Effector memory CD8-positive, alpha-beta T cell (primary cell): ENCODE results near the gene GALNS.

ENCODE experiments used
- ATAC-seq: fragments of 150-1000 bp; cut with Tn5 transposase; replicated peaks from 2 replicates; pipeline ENCODE4 v1.10.0; 2021; ENCODE audit warnings: mild to moderate bottlenecking, moderate library complexity
- DNase-seq, 3 experiments: peaks; one replicate each; pipeline ENCODE4 v3.0.0; 2021
- H3K27ac Mint-ChIP-seq, 2 donors: one replicate each; pipeline ENCODE4 v1.8.0; 2022; ENCODE audit warnings: mild to moderate bottlenecking in 2 of 2, mixed read lengths in 2 of 2, moderate library complexity in 2 of 2
- H3K27me3 Mint-ChIP-seq, 2 donors: one replicate each; pipeline ENCODE4 v1.8.0; 2022; ENCODE audit warnings: mixed read lengths in 2 of 2
- H3K36me3 Mint-ChIP-seq: one replicate; pipeline ENCODE4 v1.8.0; 2022; ENCODE audit warnings: mild to moderate bottlenecking, moderate library complexity, mixed read lengths; ENCODE audit not compliant: insufficient read depth
- H3K4me1 Mint-ChIP-seq, 2 donors: one replicate each; pipeline ENCODE4 v1.8.0; 2022; ENCODE audit warnings: low read depth in 2 of 2, mixed read lengths in 2 of 2
- H3K4me3 Mint-ChIP-seq, 2 donors: one replicate each; pipeline ENCODE4 v1.8.0; 2022; ENCODE audit warnings: mild to moderate bottlenecking in 2 of 2, mixed read lengths in 2 of 2, moderate library complexity in 2 of 2
- H3K9me3 Mint-ChIP-seq, 2 donors: one replicate each; pipeline ENCODE4 v1.8.0; 2022; ENCODE audit warnings: mixed read lengths in 2 of 2

Gene GALNS

DNA sequence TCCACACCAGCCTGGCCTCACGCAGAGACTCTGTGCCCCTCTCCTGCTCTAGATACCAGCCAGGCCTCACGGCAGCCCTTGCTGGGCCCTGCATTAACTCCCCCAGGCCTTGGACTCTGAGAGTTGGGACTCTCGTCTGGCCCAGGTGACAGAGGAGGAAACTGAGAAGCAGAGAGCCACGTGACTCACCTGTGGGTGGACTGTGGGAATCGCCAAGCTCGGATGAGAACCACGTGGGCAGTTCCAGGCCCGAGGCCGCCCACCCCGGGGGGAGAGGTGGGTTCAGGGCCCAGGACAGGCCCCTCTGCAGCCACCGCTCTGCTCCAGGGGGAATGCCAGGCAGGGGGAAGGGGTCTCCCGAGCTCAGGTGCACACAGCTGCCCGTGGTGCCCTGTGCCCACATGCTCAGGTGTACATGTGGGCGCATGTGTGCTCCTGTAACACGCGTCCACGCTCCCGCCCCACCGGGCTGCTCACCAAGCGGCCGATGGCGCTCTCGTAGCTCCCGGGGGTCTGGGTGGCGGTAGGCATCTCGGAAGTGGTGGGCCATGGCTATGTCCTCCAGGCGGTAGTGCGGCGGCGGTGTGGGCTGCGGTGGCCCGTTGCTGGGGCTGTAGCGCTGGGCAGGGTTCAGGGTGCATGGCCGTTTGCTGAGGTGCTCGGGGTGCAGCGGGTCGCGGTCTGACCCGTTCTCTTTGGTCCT, 28.0 kb upstream of the GALNS start:
- Mint-ChIP-seq H3K4me3 (no peak overlapping the region), H3K27ac (no peak overlapping the region), H3K36me3 (no peaks in the 10 kb centered on the region), H3K9me3 (no peaks in the 10 kb centered on the region), H3K4me1 (peaks cover 6% of the 10 kb centered on the region in 2 donors), H3K27me3 (peaks cover 0 to 9% of the 10 kb centered on the region in 2 donors)
- no peak for DNase-seq
- no peak for ATAC-seq

GRCh38 chr16:88883946-88884345, 27.2 kb upstream of the GALNS start:
- Mint-ChIP-seq H3K9me3 (no peaks in the 10 kb centered on the region), H3K27me3 (peaks cover 0 to 12% of the 10 kb centered on the region in 2 donors), H3K27ac (no peak overlapping the region), H3K36me3 (no peaks in the 10 kb centered on the region), H3K4me3 (no peak overlapping the region), H3K4me1 (peaks cover 6% of the 10 kb centered on the region in 2 donors)
- ATAC-seq (no peak), DNase-seq (no peak)

- Mint-ChIP-seq H3K4me1 (peaks cover 6% of the 10 kb centered on the region in 2 donors), H3K27ac (no peak overlapping the region), H3K9me3 (no peaks in the 10 kb centered on the region), H3K36me3 (no peaks in the 10 kb centered on the region), H3K4me3 (no peak overlapping the region), H3K27me3 (peaks cover 0 to 13% of the 10 kb centered on the region in 2 donors)
- DNase-seq: no peak
- no peak for ATAC-seq
Measured at GRCh38 chr16:88883117-88883895, 26.6 kb upstream of the GALNS start.

DNA sequence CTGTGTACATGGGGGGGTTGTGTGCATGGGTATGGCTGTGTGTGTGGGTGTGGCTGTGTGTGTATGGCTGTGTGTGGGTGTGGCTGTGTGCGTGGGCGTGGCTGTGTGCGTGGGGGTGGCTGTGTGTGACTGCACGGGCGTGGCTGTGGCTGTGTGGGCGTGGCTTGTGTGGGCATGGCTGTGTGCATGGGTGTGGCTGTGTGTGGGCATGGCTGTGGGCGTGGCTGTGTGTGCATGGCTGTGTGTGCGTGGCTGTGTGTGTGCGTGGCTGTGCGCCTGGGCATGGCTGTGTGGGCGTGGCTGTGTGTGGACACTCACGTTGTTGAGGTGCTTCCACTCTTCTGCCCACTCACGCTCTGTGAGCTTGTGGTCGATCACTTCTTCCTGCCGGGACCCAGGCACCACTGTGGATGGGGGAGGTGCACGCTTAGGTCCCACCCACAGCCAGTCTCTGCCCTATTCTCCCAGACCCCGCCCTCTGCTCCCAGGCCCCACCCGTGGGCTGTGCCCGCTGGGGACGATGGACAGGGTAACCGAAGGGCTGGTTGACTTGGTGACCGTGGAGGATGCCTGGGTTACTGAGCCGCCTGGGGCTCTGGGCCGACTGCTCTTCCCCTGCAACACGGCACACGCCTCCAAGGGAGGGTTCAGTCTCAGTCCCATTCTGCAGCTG, 25.7 kb upstream of the GALNS start:
- no peak overlapping the region for H3K4me3 Mint-ChIP-seq
- H3K9me3 Mint-ChIP-seq: no peaks in the 10 kb centered on the region
- no peaks in the 10 kb centered on the region for H3K36me3 Mint-ChIP-seq
- DNase-seq (no peak), ATAC-seq (no peak)
- peaks cover 6% of the 10 kb centered on the region in 2 donors for H3K4me1 Mint-ChIP-seq
- peak overlapping the region in 1 of 2 donors; percentile 76 for H3K27ac Mint-ChIP-seq
- peaks cover 0 to 20% of the 10 kb centered on the region in 2 donors for H3K27me3 Mint-ChIP-seq

DNA sequence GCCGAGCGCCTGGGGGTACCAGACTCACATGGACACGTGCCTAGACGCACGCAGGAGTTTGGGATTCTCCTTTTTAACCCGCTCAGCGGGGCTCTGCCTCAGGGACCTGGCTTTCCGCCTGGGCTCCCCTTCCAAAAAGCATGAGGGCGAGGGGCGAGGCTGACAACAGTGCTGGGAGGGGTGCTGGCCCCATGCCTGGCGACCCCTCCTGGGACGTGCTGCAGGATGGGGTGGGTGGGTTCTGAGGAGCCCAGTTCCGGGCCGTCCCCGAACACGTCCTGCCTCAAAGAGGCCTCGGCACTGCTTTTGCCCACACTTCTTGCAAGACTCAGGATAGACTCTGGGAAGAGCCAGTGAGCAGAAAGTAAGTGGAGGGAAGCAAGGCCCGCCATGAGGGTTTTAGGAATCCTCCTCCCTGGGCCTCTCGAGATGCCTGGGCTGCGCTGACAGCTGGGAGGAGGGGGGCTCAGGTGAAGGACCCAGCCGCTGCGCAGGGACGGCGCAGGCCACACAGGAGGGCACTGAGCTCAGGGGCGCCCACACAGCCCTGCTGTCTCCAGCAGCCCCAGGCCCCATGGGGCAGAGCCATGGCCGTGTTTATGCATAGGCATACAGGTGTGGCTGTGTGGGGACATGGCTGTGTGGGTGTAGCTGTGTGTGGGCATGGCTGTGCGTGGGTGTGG, 25.1 kb upstream of the GALNS start:
- Mint-ChIP-seq H3K4me3 (no peak overlapping the region), H3K36me3 (no peaks in the 10 kb centered on the region), H3K4me1 (peaks cover 6% of the 10 kb centered on the region in 2 donors), H3K27me3 (peaks cover 0 to 20% of the 10 kb centered on the region in 2 donors), H3K27ac (peak overlapping the region in 1 of 2 donors; percentile 76), H3K9me3 (no peaks in the 10 kb centered on the region)
- DNase-seq (no peak), ATAC-seq (no peak)

- DNase-seq (no peak), ATAC-seq (no peak)
- Mint-ChIP-seq H3K4me1 (peaks cover 6% of the 10 kb centered on the region in 2 donors), H3K36me3 (peaks cover 4% of the 10 kb centered on the region), H3K27ac (no peak overlapping the region), H3K4me3 (no peak overlapping the region), H3K9me3 (no peaks in the 10 kb centered on the region), H3K27me3 (peaks cover 0 to 20% of the 10 kb centered on the region in 2 donors)
Measured at GRCh38 chr16:88881007-88881615, 24.4 kb upstream of the GALNS start.

DNA sequence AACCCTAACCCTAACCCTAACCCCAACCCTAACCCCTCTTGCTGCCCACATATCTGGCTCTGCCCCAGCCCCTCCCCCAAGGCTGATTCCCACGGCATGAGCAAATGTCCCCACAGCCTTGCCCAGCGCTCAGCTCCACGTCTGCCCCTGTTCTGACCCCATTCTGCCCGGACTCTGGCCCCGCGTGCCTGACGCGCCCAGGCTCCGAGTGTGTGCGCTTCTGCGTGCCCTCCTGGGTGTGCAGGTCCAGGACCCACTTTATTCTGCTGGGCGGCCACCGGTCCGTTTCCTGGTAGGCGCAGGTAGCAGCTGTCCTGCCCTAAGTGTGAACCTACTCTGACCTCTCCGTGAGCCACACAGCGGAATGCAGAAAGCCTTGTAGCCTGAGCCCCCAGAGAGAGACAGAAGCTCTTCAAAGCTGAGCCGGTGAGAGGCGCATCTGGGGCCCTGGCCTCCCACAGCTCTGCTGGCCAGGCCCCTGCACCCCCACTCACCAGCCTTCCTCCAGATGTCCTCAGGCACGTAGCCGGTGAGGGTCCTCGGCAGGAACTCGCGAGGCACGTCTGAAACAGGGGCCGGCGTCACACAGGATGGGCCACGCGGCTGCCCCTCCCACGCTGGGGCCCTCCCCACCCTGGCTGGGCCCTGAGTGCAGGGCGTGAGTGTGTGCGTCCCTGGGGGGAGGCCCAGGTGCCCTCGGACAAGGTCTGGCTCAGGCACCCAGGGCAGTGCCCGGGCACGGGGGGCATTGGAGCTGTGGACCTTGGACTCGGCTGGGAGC, 23.7 kb upstream of the GALNS start:
- Mint-ChIP-seq H3K27ac (no peak overlapping the region), H3K36me3 (peaks cover 7% of the 10 kb centered on the region), H3K27me3 (peaks cover 6 to 20% of the 10 kb centered on the region in 2 donors), H3K9me3 (no peaks in the 10 kb centered on the region), H3K4me3 (no peak overlapping the region), H3K4me1 (peaks cover 6% of the 10 kb centered on the region in 2 donors)
- ATAC-seq (no peak), DNase-seq (no peak)

DNA sequence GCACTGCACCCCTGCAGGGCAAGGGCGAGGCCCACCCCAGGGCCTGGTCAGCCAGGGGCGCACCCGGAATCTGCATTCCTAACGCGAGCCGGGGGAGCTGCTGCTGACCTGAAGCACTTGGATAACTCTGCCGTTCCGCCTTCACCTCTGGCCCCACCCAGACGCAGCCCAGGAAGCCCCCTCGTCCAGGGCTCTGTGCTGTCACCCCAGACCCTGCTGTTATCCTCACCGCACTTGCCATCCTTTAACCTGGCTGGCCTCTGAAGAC, 23.0 kb upstream of the GALNS start:
- no peaks in the 10 kb centered on the region for H3K9me3 Mint-ChIP-seq
- no peak for ATAC-seq
- H3K36me3 Mint-ChIP-seq: peaks cover 8% of the 10 kb centered on the region

DNA sequence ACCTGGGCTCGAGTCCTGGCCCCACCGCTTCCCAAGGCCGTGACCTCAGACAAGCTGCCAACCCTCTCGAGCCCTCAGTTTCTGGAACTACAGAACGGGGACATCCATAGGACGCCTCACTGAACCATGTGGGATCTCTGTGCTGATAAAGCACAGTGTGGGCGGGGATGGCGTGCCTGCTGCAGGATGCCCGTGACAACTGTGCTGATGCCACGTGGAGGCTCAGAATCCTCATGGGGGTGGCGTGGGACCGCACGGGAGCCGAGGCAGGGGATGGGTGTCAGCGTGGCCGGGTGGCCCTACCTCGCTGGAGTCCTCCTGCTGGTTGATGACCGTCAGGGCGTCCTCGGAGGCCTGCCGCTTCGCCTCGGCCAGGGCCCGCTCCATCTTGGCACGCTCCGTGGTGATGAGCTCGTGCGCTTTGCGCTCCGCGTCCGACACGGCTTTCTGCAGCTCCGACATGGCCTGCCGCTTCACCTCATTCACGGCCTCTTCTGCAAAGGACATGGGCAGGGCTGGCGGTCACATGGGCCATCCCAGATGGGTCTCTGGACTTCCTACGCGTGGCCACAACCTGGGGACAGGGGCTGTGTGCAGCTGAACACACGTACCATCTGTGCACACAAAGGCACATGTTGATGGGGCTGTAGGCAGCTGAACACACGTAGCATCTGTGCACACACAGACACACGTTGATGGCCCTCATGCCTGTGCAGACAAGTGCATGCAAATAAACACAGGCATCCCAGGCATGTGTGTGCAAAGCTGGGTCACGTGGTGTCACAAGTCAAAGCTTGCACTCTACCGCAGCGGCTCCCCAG, 22.4 kb upstream of the GALNS start:
- no peaks in the 10 kb centered on the region for H3K9me3 Mint-ChIP-seq
- peaks cover 6 to 20% of the 10 kb centered on the region in 2 donors for H3K27me3 Mint-ChIP-seq
- DNase-seq (no peak), ATAC-seq (no peak)
- no peak overlapping the region for H3K4me3 Mint-ChIP-seq
- peaks cover 6% of the 10 kb centered on the region in 2 donors for H3K4me1 Mint-ChIP-seq
- peaks cover 8% of the 10 kb centered on the region for H3K36me3 Mint-ChIP-seq
- no peak overlapping the region for H3K27ac Mint-ChIP-seq

More for the DNA sequence above, 23.0 kb upstream of the GALNS start:
- peaks cover 6 to 20% of the 10 kb centered on the region in 2 donors for H3K27me3 Mint-ChIP-seq
- no peak overlapping the region for H3K27ac Mint-ChIP-seq
- no peak overlapping the region for H3K4me3 Mint-ChIP-seq
- peaks cover 6% of the 10 kb centered on the region in 2 donors for H3K4me1 Mint-ChIP-seq
- no peak for DNase-seq

- H3K36me3 Mint-ChIP-seq: peaks cover 8% of the 10 kb centered on the region
- H3K4me3 Mint-ChIP-seq: no peak overlapping the region
- peaks cover 6 to 20% of the 10 kb centered on the region in 2 donors for H3K27me3 Mint-ChIP-seq
- ATAC-seq (no peak), DNase-seq (no peak)
- H3K27ac Mint-ChIP-seq: no peak overlapping the region
- no peaks in the 10 kb centered on the region for H3K9me3 Mint-ChIP-seq
- peaks cover 6% of the 10 kb centered on the region in 2 donors for H3K4me1 Mint-ChIP-seq
Measured at GRCh38 chr16:88878356-88878755, 21.6 kb upstream of the GALNS start.

DNA sequence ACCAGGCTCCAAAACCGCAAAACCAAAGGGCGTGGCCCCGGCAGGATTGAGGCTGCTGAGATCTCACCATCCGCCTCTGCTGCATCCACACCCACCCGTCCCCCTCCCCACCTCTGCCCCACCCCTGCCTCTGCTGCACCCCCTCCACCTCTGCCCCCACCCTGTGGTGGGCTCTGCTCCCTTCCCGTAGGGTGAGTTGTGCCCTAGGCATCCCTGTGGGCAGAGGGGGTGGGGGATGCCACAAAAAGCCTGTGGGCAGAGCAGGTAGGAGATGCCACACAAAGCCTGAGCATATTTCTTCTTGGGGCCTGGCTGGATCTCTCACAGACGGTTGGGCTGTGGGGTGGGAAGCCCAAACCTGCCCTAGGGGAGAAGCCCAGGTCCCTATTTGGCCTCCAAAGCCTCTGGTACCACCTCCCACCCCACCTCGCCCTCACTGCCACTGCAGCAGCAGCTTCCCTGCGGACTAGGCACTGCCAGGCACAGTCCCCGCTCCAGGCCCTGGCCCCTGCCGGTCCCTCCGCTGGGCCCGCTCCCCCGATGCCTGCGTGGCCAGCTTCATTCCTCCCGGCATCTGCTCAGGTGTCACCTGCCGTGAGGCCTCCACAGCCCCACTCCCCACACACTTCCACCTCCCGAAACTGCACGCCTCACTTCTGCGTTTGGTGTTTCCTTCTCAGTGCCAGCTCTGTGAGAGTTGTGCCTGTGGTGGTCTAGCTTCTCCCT, 21.0 kb upstream of the GALNS start:
- Mint-ChIP-seq H3K36me3 (peaks cover 8% of the 10 kb centered on the region), H3K27ac (no peak overlapping the region), H3K4me1 (peaks cover 6% of the 10 kb centered on the region in 2 donors), H3K27me3 (peaks cover 6 to 20% of the 10 kb centered on the region in 2 donors), H3K9me3 (no peaks in the 10 kb centered on the region), H3K4me3 (no peak overlapping the region)
- ATAC-seq: no peak
- no peak for DNase-seq
